SK-N-SH treated with all-trans-retinoic acid at 6 μM for 48 hours (cell line): ENCODE measurements around the gene ALDH4A1.

Experiments used
- ARNTL ChIP-seq: fragments of 450-650 bp; formaldehyde crosslinking; IDR thresholded peaks from 2 replicates; pipeline ENCODE4 v1.5.0; 2020; ENCODE audit warnings: low read depth, mild to moderate bottlenecking, moderate library complexity, borderline replicate concordance
- RARB ChIP-seq: fragments of 250-450 bp; sonication (Bioruptor Pico); IDR thresholded peaks from 2 replicates; pipeline ENCODE4 v1.8.0; 2021; ENCODE audit warnings: mild to moderate bottlenecking, moderate library complexity
- TSHZ2 ChIP-seq: fragments of 250-450 bp; sonication (Bioruptor Pico); IDR thresholded peaks from 2 replicates; pipeline ENCODE4 v1.5.0; 2020; ENCODE audit warnings: mild to moderate bottlenecking, moderate library complexity

GRCh38 chr1:18880585-18880984 is 21.8 kb downstream of the ALDH4A1 start:
- TF ChIP-seq RARB (CRISPR knock-in tag) = no peak
- TF ChIP-seq TSHZ2 (CRISPR knock-in tag) = no peak
- TF ChIP-seq ARNTL (CRISPR knock-in tag) = no peak
